HepG2 (cell line): ENCODE measurements around the gene NPBWR2.

Experiments used
- DNMT3B ChIP-seq: conservative IDR thresholded peaks from 2 replicates; pipeline ENCODE4 v1.6.1; 2016; ENCODE audit warnings: missing biosample characterization, control low read depth
- GPN1 ChIP-seq: sonication (generic); formaldehyde crosslinking; IDR thresholded peaks from 2 replicates; pipeline ENCODE4 v1.5.1; 2020; ENCODE audit warnings: missing genetic modification reagents, borderline replicate concordance
- GRHL1 ChIP-seq: sonication (generic); formaldehyde crosslinking; conservative IDR thresholded peaks from 2 replicates; pipeline ENCODE4 v1.8.0; 2022; ENCODE audit warnings: missing genetic modification reagents
- JUNB ChIP-seq: sonication (generic); formaldehyde crosslinking; IDR thresholded peaks from 2 replicates; pipeline ENCODE4 v1.8.0; 2022; ENCODE audit warnings: missing genetic modification reagents, mild to moderate bottlenecking, borderline replicate concordance
- MXI1 ChIP-seq: IDR thresholded peaks from 3 replicates; pipeline ENCODE4 v1.6.1; 2012; ENCODE audit warnings: low read depth, low read length, inconsistent platforms, borderline replicate concordance
- PLRG1 ChIP-seq: fragments of 450-650 bp; conservative IDR thresholded peaks from 2 replicates; pipeline ENCODE4 v1.6.1; 2016
- RAD21 ChIP-seq: fragments of 450-650 bp; formaldehyde crosslinking; IDR thresholded peaks from 2 replicates; pipeline ENCODE4 v1.5.0; 2020; ENCODE audit warnings: mild to moderate bottlenecking
- SP2 ChIP-seq: sonication (generic); formaldehyde crosslinking; IDR thresholded peaks from 2 replicates; pipeline ENCODE4 v1.5.1; 2020; ENCODE audit warnings: mild to moderate bottlenecking, missing genetic modification reagents
- TARDBP ChIP-seq: sonication (generic); formaldehyde crosslinking; IDR thresholded peaks from 2 replicates; pipeline ENCODE4 v1.8.0; 2022; ENCODE audit warnings: mild to moderate bottlenecking, missing genetic modification reagents
- TP53 ChIP-seq: sonication (generic); formaldehyde crosslinking; conservative IDR thresholded peaks from 2 replicates; pipeline ENCODE4 v1.4.0; 2020; ENCODE audit warnings: missing genetic modification reagents
- ZBTB20 ChIP-seq: sonication (generic); formaldehyde crosslinking; IDR thresholded peaks from 2 replicates; pipeline ENCODE4 v1.8.1; 2023; ENCODE audit warnings: missing genetic modification reagents, low read depth, mild to moderate bottlenecking, borderline replicate concordance
- TF ChIP-seq, protein P1 (sequence below): sonication (generic); formaldehyde crosslinking; IDR thresholded peaks from 2 replicates; pipeline ENCODE4 v1.5.0; 2020; ENCODE audit warnings: mild to moderate bottlenecking, missing genetic modification reagents, moderate library complexity

DNA sequence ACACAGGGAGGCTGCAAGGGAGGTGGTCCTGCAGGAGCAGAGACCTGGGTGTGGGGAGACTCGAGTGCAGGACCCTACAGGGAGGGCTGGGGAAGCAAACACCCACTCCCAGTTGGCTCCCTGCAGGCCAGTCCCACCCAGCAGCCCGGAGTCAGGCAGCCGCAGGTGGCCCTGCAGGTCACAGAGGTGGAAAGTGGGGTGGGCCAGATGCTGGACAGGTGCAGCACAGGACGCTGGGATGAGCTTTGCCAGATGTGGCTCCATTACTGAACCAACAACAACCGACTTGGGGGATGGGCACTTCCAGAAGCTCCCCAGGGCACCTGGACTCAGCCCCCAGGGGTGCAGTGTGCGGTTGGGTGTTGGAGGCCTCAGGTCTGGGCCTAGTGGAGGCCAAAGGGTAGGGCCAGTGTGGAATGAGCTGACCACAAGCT, 30.2 kb upstream of the NPBWR2 start:
- TF ChIP-seq ZBTB20 (CRISPR knock-in tag) (no peak), DNMT3B (CRISPR knock-in tag) (no peak), SP2 (CRISPR knock-in tag) (no peak), MXI1 (no peak), GPN1 (CRISPR knock-in tag) (no peak), TARDBP (no peak), GRHL1 (CRISPR knock-in tag) (no peak), TP53 (no peak), RAD21 (CRISPR knock-in tag) (no peak), JUNB (CRISPR knock-in tag) (no peak), PLRG1 (no peak)
- TF ChIP-seq, protein P1, sequence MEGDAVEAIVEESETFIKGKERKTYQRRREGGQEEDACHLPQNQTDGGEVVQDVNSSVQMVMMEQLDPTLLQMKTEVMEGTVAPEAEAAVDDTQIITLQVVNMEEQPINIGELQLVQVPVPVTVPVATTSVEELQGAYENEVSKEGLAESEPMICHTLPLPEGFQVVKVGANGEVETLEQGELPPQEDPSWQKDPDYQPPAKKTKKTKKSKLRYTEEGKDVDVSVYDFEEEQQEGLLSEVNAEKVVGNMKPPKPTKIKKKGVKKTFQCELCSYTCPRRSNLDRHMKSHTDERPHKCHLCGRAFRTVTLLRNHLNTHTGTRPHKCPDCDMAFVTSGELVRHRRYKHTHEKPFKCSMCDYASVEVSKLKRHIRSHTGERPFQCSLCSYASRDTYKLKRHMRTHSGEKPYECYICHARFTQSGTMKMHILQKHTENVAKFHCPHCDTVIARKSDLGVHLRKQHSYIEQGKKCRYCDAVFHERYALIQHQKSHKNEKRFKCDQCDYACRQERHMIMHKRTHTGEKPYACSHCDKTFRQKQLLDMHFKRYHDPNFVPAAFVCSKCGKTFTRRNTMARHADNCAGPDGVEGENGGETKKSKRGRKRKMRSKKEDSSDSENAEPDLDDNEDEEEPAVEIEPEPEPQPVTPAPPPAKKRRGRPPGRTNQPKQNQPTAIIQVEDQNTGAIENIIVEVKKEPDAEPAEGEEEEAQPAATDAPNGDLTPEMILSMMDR, result no peak
